GM23248 (cell line): ENCODE measurements around the gene SETBP1.

Experiments used
- EZH2 ChIP-seq: fragments of 200-600 bp; sonication (generic); IDR thresholded peaks from 2 replicates; pipeline ENCODE4 v1.6.1; 2018; ENCODE audit warnings: antibody characterized with exemption, mild to moderate bottlenecking; ENCODE audit not compliant: insufficient read depth, poor library complexity, severe bottlenecking
- EZH2phosphoT487 ChIP-seq: fragments of 200-600 bp; sonication (generic); IDR thresholded peaks from 2 replicates; pipeline ENCODE4 v1.6.1; 2018; ENCODE audit warnings: antibody characterized with exemption, moderate library complexity, mild to moderate bottlenecking, low read depth; ENCODE audit not compliant: insufficient read depth

DNA sequence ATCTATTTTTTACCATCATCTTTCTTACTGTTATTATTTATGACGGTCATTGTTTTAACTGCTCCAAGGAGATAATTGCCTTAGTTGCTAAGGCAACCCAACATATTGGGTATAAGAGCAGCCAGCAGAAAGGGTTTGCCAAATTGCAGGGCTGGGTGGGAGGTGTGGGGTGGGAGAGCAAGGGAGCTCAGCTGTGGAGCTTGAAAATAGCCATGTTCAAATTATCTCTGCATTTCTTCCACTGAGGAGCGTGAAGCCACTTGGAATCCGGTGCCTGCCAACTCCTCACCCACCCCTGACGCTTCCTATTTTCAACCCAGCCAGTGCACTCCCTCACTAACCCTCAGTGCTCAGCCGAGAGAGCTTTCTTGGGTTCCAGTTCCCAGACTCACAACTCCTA lies 60.8 kb downstream of the SETBP1 start:
- TF ChIP-seq EZH2phosphoT487 (no peak), EZH2 (no peak)
